ENCODE measurements around the gene RUBCN. TPM values are rescaled to one million over a fixed set of nuclear protein-coding genes. Genes with fewer than 3 reads are reported as not detected.
A peak's percentile ranks its signal among the peaks of the same experiment; 100 is the strongest.
"Not testable (repeated sequence)": the region's sequence is repeated elsewhere in the genome, so short reads cannot be mapped to it uniquely, and the experiment has no call there.

The RUBCN gene
- total and polyA plus RNA-seq, 2 donors (not counting 1 experiment from before 2014, with no cell fraction given), result 57.3 to 423 TPM

GRCh38 chr3:197631989-197632388 is 104.7 kb downstream of the RUBCN start:
- H3K9me3 Mint-ChIP-seq (ENCODE audit: insufficient read depth); H3K27ac ChIP-seq (ENCODE audit: low read length in 2 of 2); H2AFZ ChIP-seq (ENCODE audit: insufficient read depth, low read depth, low read length, poor library complexity, severe bottlenecking); H3K27me3 Mint-ChIP-seq; H3K9me3 ChIP-seq (ENCODE audit: control extremely low read depth in 1 of 3, control insufficient read depth in 2 of 3, insufficient read depth in 1 of 3, low read length in 2 of 3); CTCF ChIA-PET; H3K4me2 ChIP-seq (replicated peaks; ENCODE audit: low read depth, low read length, poor library complexity, severe bottlenecking); H3K79me2 ChIP-seq (ENCODE audit: control insufficient read depth, insufficient read depth, low read length); H3K4me3 Mint-ChIP-seq; intact Hi-C loops (cut with micrococcal nuclease); POLR2A ChIA-PET; ATAC-seq (ENCODE audit: low read depth); H3K4me3 ChIP-seq (ENCODE audit: control extremely low read depth in 1 of 5, extremely low read depth in 1 of 5, insufficient read depth in 1 of 5, low read depth in 2 of 5, low read length in 4 of 5); H3K27me3 ChIP-seq (replicated peaks in 1 of 4; ENCODE audit: control extremely low read depth in 1 of 4, control insufficient read depth in 3 of 4, insufficient read depth in 4 of 4, low read length in 3 of 4); H3K4me1 ChIP-seq (ENCODE audit: control insufficient read depth in 2 of 2, insufficient read depth in 2 of 2, low read length in 2 of 2); H4K20me1 ChIP-seq (ENCODE audit: control insufficient read depth, insufficient read depth, low read length, poor library complexity, severe bottlenecking); H3K4me1 Mint-ChIP-seq; H3K36me3 ChIP-seq (replicated peaks in 1 of 2; ENCODE audit: control extremely low read depth in 1 of 2, control insufficient read depth in 1 of 2, extremely low read depth in 1 of 2, insufficient read depth in 2 of 2, low read length in 1 of 2); H3K9ac ChIP-seq (ENCODE audit: low read length): not testable (repeated sequence)
- peak overlapping the region; percentile 32 for H3K27ac Mint-ChIP-seq
- peak; percentile 11 for DNase-seq
- TF ChIP-seq CTCF (IDR thresholded peaks at IDR 0.05), result peak; percentile 21
- no CpG with 5 or more reads among the region's 11 CpGs for WGBS (ENCODE audit: insufficient coverage)

- POLR2A ChIA-PET; H3K27ac Mint-ChIP-seq; H3K79me2 ChIP-seq (ENCODE audit: control insufficient read depth, insufficient read depth, low read length); H3K27me3 ChIP-seq (replicated peaks in 1 of 4; ENCODE audit: control extremely low read depth in 1 of 4, control insufficient read depth in 3 of 4, insufficient read depth in 4 of 4, low read length in 3 of 4); H3K36me3 ChIP-seq (replicated peaks in 1 of 2; ENCODE audit: control extremely low read depth in 1 of 2, control insufficient read depth in 1 of 2, extremely low read depth in 1 of 2, insufficient read depth in 2 of 2, low read length in 1 of 2); H3K4me3 Mint-ChIP-seq; H3K27me3 Mint-ChIP-seq; H3K4me1 ChIP-seq (ENCODE audit: control insufficient read depth in 2 of 2, insufficient read depth in 2 of 2, low read length in 2 of 2); H3K9me3 Mint-ChIP-seq (ENCODE audit: insufficient read depth); H3K4me2 ChIP-seq (replicated peaks; ENCODE audit: low read depth, low read length, poor library complexity, severe bottlenecking); H3K27ac ChIP-seq (ENCODE audit: low read length in 2 of 2); intact Hi-C loops (cut with micrococcal nuclease); H3K9me3 ChIP-seq (ENCODE audit: control extremely low read depth in 1 of 3, control insufficient read depth in 2 of 3, insufficient read depth in 1 of 3, low read length in 2 of 3); ATAC-seq (ENCODE audit: low read depth); H3K4me3 ChIP-seq (ENCODE audit: control extremely low read depth in 1 of 5, extremely low read depth in 1 of 5, insufficient read depth in 1 of 5, low read depth in 2 of 5, low read length in 4 of 5); H3K4me1 Mint-ChIP-seq; H4K20me1 ChIP-seq (ENCODE audit: control insufficient read depth, insufficient read depth, low read length, poor library complexity, severe bottlenecking); H3K9ac ChIP-seq (ENCODE audit: low read length); H2AFZ ChIP-seq (ENCODE audit: insufficient read depth, low read depth, low read length, poor library complexity, severe bottlenecking); DNase-seq: not testable (repeated sequence)
- CTCF ChIA-PET, result interaction anchor here (1.3 kb wide), 1 partner anchor 32 kb away, joined by 6 read pairs; no protein-coding TSS in a partner anchor
- WGBS (ENCODE audit: insufficient coverage), result 97% methylated on average over 8 of the region's 12 CpGs
These were observed 105.9 kb downstream of the RUBCN start for GRCh38 chr3:197630766-197631165.

- H3K9ac ChIP-seq (ENCODE audit: low read length); ATAC-seq (ENCODE audit: low read depth); H3K9me3 Mint-ChIP-seq (ENCODE audit: insufficient read depth); H4K20me1 ChIP-seq (ENCODE audit: control insufficient read depth, insufficient read depth, low read length, poor library complexity, severe bottlenecking); H2AFZ ChIP-seq (ENCODE audit: insufficient read depth, low read depth, low read length, poor library complexity, severe bottlenecking); intact Hi-C loops (cut with micrococcal nuclease); H3K4me1 ChIP-seq (ENCODE audit: control insufficient read depth in 2 of 2, insufficient read depth in 2 of 2, low read length in 2 of 2); H3K4me1 Mint-ChIP-seq; H3K36me3 ChIP-seq (replicated peaks in 1 of 2; ENCODE audit: control extremely low read depth in 1 of 2, control insufficient read depth in 1 of 2, extremely low read depth in 1 of 2, insufficient read depth in 2 of 2, low read length in 1 of 2); H3K79me2 ChIP-seq (ENCODE audit: control insufficient read depth, insufficient read depth, low read length); DNase-seq; H3K4me2 ChIP-seq (replicated peaks; ENCODE audit: low read depth, low read length, poor library complexity, severe bottlenecking); POLR2A ChIA-PET; H3K4me3 Mint-ChIP-seq; H3K27me3 ChIP-seq (replicated peaks in 1 of 4; ENCODE audit: control extremely low read depth in 1 of 4, control insufficient read depth in 3 of 4, insufficient read depth in 4 of 4, low read length in 3 of 4); CTCF ChIA-PET; H3K4me3 ChIP-seq (ENCODE audit: control extremely low read depth in 1 of 5, extremely low read depth in 1 of 5, insufficient read depth in 1 of 5, low read depth in 2 of 5, low read length in 4 of 5); H3K27ac ChIP-seq (ENCODE audit: low read length in 2 of 2); H3K27me3 Mint-ChIP-seq; H3K27ac Mint-ChIP-seq; H3K9me3 ChIP-seq (ENCODE audit: control extremely low read depth in 1 of 3, control insufficient read depth in 2 of 3, insufficient read depth in 1 of 3, low read length in 2 of 3): not testable (repeated sequence)
- WGBS (ENCODE audit: insufficient coverage), result 80% methylated on average over 3 of the region's 14 CpGs
These were observed 107.4 kb downstream of the RUBCN start for GRCh38 chr3:197629286-197629685.
